Effector memory CD4-positive, alpha-beta T cell (primary cell): ENCODE data around the gene MARS1.

Experiments
- DNase-seq, 3 donors: peaks; one replicate each; pipeline ENCODE4 v3.0.0-alpha.2; 2020
- H3K27ac ChIP-seq: 2 replicates; pipeline ENCODE4 v1.7.0; 2013; ENCODE audit warnings: mild to moderate bottlenecking, low read length, moderate library complexity; ENCODE audit not compliant: insufficient read depth, poor library complexity, severe bottlenecking
- H3K27me3 ChIP-seq: replicated peaks from 2 replicates; pipeline ENCODE4 v1.7.0; 2013; ENCODE audit warnings: mild to moderate bottlenecking, low read length; ENCODE audit not compliant: insufficient read depth, control insufficient read depth, poor library complexity, severe bottlenecking
- H3K36me3 ChIP-seq: 2 replicates; pipeline ENCODE4 v1.7.0; 2013; ENCODE audit warnings: mild to moderate bottlenecking, low read length, moderate library complexity; ENCODE audit not compliant: control insufficient read depth, insufficient read depth
- H3K4me1 ChIP-seq: 2 replicates; pipeline ENCODE4 v1.7.0; 2013; ENCODE audit warnings: low read length, mild to moderate bottlenecking; ENCODE audit not compliant: control insufficient read depth, insufficient read depth, poor library complexity, severe bottlenecking
- H3K4me3 ChIP-seq: 2 replicates; pipeline ENCODE4 v1.7.0; 2013; ENCODE audit warnings: low read length, low read depth, mild to moderate bottlenecking; ENCODE audit not compliant: insufficient read depth, poor library complexity, severe bottlenecking
- H3K9me3 ChIP-seq: 2 replicates; pipeline ENCODE4 v1.7.0; 2013; ENCODE audit warnings: mild to moderate bottlenecking, low read length, moderate library complexity; ENCODE audit not compliant: control insufficient read depth

MARS1 gene

DNA sequence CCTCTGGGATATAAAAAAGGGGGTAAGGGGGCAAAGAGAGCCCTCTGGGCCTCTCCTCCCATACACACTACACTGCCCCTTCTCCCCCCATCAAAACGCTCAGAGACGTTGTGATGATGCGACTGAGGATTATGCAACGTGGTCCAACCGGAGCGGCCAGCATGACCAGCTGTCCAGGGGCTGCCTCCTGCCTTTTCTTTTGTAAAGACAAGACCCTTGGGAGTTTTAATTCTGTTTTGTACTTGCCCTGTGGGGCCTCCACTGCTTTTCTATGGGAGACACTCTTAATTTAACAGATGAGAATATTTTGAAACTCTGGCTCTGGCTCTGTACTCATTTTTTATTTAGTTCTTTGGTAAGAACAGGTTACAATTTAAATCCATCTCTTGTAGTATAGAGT is 42.0 kb downstream of the MARS1 start:
- Histone ChIP-seq H3K27ac (no peak overlapping the region), H3K36me3 (peaks cover 88% of the 10 kb centered on the region), H3K27me3 (no peaks in the 10 kb centered on the region), H3K4me1 (no peaks in the 10 kb centered on the region), H3K9me3 (no peaks in the 10 kb centered on the region), H3K4me3 (no peak overlapping the region)
- DNase-seq: no peak

DNA sequence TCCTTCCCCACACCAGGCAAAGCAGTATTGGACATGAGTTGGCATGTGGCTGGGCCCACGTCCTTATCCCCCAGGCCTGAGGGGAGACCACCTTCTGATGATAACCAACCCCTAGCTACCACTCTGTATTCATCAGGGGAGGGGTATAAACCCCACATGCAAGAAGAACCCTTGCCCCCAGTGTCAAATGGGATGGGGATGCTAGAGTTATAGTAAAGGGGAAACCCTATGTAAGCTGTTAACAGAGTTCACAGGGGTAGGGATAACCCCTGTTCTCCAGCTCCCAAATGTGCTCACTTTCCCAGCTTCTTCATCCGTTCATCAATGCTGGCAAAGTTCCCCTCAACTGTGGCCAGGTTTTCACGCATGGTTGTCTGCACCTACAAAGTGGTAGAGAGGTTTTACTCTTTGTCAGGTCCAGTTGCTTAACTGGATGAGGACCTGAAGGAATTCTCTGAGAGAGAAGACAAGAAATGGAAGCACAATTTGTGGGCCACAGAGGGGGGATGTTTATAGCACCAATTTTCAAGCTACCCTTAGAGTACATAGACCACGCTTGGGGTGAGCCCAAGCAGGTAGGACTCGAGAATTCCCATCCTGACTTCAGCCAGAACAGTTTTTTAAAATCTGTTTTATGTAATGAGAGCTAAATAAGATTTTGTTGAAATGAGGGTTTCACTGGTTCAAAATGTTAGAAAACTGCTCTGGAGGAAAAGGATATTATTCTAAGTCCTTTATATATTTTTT is 42.7 kb downstream of the MARS1 start:
- H3K9me3 ChIP-seq: no peaks in the 10 kb centered on the region
- peaks cover 86% of the 10 kb centered on the region for H3K36me3 ChIP-seq
- DNase-seq: no peak
- H3K27ac ChIP-seq: no peak overlapping the region
- H3K4me3 ChIP-seq: no peak overlapping the region
- no peaks in the 10 kb centered on the region for H3K27me3 ChIP-seq
- H3K4me1 ChIP-seq: no peaks in the 10 kb centered on the region

DNA sequence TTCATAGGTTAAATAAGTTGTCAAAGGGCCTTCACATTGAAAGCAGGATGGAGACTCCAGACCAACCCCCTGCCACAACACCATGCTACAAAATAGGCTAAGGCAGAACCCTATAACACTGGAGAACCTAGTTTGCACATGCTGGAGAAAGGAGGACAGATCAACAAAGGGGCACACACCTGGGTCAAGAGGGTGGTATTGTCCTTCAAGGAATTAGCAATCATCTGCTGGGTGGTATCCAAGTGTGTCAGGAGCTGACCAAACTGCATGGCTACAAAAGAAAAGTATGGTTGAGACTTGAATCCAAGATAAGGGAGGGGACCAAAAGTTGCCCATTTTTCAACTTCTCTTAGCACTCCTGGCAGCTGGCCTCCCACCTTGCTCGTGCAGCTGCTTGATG is 44.0 kb downstream of the MARS1 start:
- peaks cover 83% of the 10 kb centered on the region for H3K36me3 ChIP-seq
- DNase-seq: no peak
- no peaks in the 10 kb centered on the region for H3K27me3 ChIP-seq
- no peaks in the 10 kb centered on the region for H3K9me3 ChIP-seq
- no peak overlapping the region for H3K4me3 ChIP-seq
- H3K27ac ChIP-seq: no peak overlapping the region
- no peaks in the 10 kb centered on the region for H3K4me1 ChIP-seq

DNA sequence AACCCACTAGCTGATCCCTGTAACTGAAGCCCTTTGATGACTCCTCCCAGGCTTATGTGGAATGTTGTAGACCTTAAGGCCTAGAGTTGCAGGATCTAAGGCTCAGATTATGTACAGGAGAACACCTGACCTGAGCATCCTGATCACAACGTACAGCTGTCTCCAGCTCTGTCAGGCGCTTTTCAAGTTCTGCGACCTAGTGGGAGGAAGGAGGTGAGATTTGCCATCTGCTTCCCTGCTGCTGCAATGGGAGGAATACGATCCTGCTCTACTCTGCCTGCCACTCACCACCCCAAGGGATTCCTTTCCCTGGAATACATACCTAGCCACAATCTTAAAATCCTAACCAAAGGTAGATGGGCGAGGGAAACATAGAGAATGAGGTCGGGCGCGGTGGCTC is 45.2 kb downstream of the MARS1 start:
- Histone ChIP-seq H3K9me3 (no peaks in the 10 kb centered on the region), H3K27me3 (no peaks in the 10 kb centered on the region), H3K27ac (no peak overlapping the region), H3K4me1 (no peaks in the 10 kb centered on the region), H3K4me3 (no peak overlapping the region), H3K36me3 (peaks cover 70% of the 10 kb centered on the region)
- no peak for DNase-seq

DNA sequence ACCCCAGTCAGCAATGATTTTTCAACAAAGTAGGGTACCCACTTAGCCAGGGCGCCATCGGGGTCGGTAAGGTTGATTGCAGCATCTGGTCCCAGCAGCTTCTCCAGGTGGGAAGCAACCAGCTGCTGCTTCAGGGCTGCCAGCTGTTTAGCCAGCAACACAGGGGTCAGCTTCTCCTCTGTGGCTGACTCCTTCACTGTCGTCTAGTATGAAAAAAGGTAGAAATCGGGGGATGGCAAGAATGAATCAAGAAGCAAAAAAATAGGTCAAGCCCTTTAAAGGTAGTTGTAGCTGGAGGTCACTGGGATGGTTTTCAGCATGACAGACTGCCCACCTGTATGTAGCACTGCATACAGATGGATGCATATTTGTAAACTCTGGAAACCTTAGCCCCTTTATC is 46.4 kb downstream of the MARS1 start:
- H3K27me3 ChIP-seq: no peaks in the 10 kb centered on the region
- H3K4me1 ChIP-seq: no peaks in the 10 kb centered on the region
- H3K9me3 ChIP-seq: no peaks in the 10 kb centered on the region
- H3K4me3 ChIP-seq: no peak overlapping the region
- H3K36me3 ChIP-seq: peaks cover 59% of the 10 kb centered on the region
- DNase-seq: no peak
- no peak overlapping the region for H3K27ac ChIP-seq

DNA sequence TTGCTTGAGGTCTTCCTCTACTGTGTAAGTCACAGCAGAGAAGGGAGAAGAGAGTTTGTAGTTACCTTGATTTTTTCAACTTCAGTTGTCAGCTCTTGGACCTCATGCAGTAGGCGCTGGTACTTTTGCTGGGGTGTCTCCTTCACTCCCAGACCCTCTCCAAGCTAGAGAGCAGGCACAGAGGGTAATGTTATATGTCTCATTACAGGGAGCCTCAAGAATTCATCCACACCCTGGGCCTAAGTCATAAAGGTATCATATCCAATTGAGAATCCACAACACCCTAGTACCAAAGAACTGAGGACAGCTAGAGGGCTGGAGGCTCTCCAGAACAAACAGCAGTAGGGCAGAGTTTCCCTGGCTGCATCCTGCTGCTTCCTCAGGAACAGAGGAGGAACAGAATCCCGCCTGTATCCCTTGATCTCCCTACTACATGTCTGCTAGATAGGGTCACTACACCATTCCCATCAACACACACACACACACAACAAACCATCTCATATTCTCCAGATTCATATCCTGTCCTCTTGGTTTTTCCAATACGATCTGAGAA is 47.2 kb downstream of the MARS1 start:
- no peaks in the 10 kb centered on the region for H3K9me3 ChIP-seq
- peaks cover 53% of the 10 kb centered on the region for H3K36me3 ChIP-seq
- no peaks in the 10 kb centered on the region for H3K4me1 ChIP-seq
- H3K4me3 ChIP-seq: no peak overlapping the region
- no peaks in the 10 kb centered on the region for H3K27me3 ChIP-seq
- H3K27ac ChIP-seq: no peak overlapping the region
- no peak for DNase-seq

DNA sequence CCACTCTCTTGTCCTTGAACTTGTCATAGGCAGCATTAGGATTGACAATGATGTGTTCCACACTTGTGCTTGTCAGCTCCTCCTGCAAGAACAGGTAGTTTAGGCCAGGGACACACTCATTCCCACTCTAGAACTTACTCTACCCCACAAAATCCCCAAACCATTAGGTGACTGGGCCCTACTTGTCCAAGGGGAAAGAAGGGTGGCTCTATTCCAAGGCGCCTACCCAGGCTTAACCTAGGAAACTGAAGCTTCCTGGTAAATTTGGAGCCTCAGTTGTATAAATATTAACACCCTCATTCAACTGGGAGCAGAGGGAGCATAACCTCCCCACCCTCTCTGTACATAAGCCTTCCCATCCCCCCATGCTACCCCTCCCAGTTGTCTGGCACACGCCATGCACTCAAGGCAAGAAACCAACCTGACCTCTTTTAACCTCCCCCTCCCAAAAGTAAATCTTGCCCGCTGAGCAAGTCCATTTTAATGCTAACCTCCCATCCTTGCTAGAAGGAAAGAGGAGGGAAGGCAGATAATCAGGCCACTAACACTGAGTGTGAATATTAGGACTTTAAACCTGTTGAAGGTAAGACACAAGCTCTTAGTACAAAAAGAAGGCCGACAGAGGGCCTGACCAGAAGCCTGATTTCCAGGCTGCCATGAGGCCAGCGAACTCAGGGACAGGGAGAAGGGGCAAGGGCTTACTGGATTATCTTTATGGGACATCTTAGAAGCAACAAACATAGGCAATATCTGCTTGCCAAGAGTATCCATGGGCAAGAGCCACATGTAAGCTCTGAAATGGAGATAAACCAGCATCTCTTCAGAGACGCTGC is 48.1 kb downstream of the MARS1 start:
- no peaks in the 10 kb centered on the region for H3K27me3 ChIP-seq
- peaks cover 44% of the 10 kb centered on the region for H3K36me3 ChIP-seq
- H3K4me3 ChIP-seq: no peak overlapping the region
- H3K4me1 ChIP-seq: no peaks in the 10 kb centered on the region
- no peak for DNase-seq
- H3K27ac ChIP-seq: no peak overlapping the region
- H3K9me3 ChIP-seq: no peaks in the 10 kb centered on the region

DNA sequence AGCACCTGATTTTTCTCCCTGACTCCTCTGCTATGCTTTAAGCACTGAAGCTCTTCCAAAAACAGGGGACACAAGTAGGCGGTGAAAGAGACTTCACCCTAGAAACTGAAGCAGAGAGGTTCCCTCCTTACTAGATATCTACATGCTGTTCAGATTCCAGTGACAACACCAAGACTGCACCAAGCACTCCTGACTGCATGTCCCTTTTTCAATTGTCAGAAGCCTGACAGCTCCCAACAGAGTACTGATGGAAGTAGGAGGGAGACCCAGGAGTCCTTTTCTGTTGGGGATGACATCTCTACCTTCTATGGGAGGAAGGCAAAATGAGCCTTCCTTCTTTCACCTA is 48.7 kb downstream of the MARS1 start:
- Histone ChIP-seq H3K4me3 (no peak overlapping the region), H3K27me3 (no peaks in the 10 kb centered on the region), H3K9me3 (no peaks in the 10 kb centered on the region), H3K27ac (no peak overlapping the region), H3K36me3 (peaks cover 40% of the 10 kb centered on the region), H3K4me1 (no peaks in the 10 kb centered on the region)
- DNase-seq: no peak

DNA sequence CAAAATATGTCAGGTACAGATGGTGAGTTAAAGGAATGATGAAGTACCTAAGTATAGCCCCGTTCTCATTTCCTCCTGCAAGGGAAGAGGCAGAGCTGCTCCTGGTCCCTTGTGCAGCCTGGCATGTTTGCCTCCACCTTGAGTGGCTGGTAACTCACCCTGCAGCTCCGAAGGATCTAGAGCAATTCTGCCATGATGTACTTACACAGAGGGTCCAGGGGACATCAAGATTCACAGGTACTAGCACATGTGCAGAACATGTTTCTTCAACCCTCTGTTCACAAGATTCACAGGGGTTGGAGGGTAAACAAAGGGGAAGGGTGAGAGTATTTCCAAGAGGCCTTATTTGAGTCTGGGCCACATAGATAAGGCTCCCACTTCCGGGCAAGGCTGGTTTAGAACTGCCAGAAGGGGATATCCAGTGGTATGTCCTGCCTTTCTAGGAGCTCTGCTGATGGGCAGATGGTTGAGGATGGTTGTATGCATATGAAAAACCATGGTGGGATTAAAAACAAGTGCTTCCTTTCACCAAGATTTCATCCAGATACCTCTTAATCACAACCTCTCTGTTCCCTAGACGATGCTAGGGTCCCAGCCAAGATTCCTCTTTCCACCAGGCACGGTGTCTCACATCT is 51.4 kb downstream of the MARS1 start:
- Histone ChIP-seq H3K27ac (no peak overlapping the region), H3K27me3 (no peaks in the 10 kb centered on the region), H3K36me3 (peaks cover 19% of the 10 kb centered on the region), H3K4me1 (no peaks in the 10 kb centered on the region), H3K9me3 (no peaks in the 10 kb centered on the region), H3K4me3 (no peak overlapping the region)
- no peak for DNase-seq

DNA sequence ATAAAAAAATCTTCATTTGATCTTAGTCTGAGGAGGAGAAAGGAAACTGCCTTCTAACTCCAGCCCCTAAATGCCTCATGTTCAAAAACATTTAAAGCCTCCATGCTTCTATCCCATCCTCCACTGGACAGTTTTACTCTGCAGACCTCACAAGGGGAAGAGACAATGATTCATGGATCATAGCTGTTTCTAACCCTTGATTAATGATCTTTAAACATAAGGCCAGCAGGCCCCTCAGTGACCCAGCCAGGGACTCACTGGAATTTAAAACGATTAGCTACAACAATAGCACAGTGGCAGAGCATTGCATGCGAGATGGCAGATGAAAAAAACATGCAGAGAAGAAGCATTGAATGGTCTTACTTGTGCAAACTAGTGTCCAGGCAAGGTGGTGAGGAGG is 53.1 kb downstream of the MARS1 start:
- H3K36me3 ChIP-seq: peaks cover 4% of the 10 kb centered on the region

More for the DNA sequence above, 53.1 kb downstream of the MARS1 start:
- H3K27me3 ChIP-seq: no peaks in the 10 kb centered on the region
- no peak for DNase-seq
- no peak overlapping the region for H3K27ac ChIP-seq
- H3K9me3 ChIP-seq: no peaks in the 10 kb centered on the region
- H3K4me3 ChIP-seq: no peak overlapping the region
- peaks cover 4% of the 10 kb centered on the region for H3K4me1 ChIP-seq
